ENCODE results near the gene KRT4. TPM values are rescaled to one million over a fixed set of nuclear protein-coding genes. Genes with fewer than 3 reads are reported as not detected.

The KRT4 gene
- total RNA-seq, 2 experiments from 2014 or later = not detected

DNA sequence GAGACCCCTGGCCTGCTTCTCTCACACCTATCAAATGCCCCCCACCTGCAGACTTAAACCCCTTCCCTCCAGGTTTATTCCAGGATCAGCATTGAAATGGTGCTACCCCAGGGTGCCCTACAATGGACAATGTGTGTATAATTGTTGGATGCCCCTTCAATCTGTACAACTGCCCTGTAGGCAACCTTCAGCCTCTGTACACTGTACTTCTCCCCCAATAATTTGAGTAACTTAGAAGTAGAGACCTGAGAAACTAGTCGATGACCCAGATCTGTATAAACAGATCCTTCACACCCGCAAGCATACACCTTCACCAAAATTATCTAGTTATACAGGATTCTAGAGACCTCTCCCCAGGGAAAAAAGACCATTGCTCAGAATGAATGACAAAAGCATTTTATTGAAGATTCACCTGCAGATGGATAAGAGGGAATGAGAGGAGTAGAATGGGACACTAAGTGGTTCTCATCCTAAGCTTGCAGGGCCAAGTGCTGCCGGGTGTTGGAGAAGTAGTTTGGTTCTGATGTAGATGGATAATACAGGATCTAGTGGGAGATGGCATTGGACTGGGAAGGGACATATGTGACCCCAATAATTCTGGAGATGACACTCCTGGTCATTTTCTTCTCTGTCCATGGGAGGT is 7.6 kb downstream of the KRT4 start:
- intact Hi-C loops (cut with micrococcal nuclease; ENCODE audit: unreplicated experiment) = no loop called here
- H3K9me3 ChIP-seq (ENCODE audit: low read length) = no peaks in the 10 kb centered on the region
- H3K79me2 ChIP-seq (ENCODE audit: insufficient read depth, low read depth, low read length) = no peaks in the 10 kb centered on the region
- no peak overlapping the region for H3K4me2 ChIP-seq (ENCODE audit: low read length)
- no TSS peak for BruUV-seq (replicated peaks)
- CTCF ChIA-PET (ENCODE audit: unreplicated experiment) = no interaction called here
- H3K4me3 ChIP-seq (ENCODE audit: low read depth, low read length, poor library complexity, severe bottlenecking) = no peak overlapping the region
- no peak overlapping the region for H3K27ac ChIP-seq (ENCODE audit: low read depth, low read length, poor library complexity, severe bottlenecking)
- no peaks in the 10 kb centered on the region for H3K9me2 ChIP-seq (ENCODE audit: insufficient read depth, low read length)
- H4K20me1 ChIP-seq (ENCODE audit: insufficient read depth, low read length) = no peaks in the 10 kb centered on the region
- no peak overlapping the region for H2AFZ ChIP-seq (ENCODE audit: low read length)
- TF ChIP-seq CTCF (conservative IDR thresholded peaks at IDR 0.05; ENCODE audit: low read length) = no peak
- TF ChIP-seq EZH2phosphoT487 (IDR thresholded peaks at IDR 0.05; ENCODE audit: borderline replicate concordance, low read depth, low read length) = no peak
- no peak for DNase-seq (ENCODE audit: low spot score)
- POLR2A ChIA-PET = no interaction called here
- H3K36me3 ChIP-seq (ENCODE audit: insufficient read depth, low read length) = no peaks in the 10 kb centered on the region
- no peaks in the 10 kb centered on the region for H3K4me1 ChIP-seq (ENCODE audit: insufficient read depth, low read length, poor library complexity, severe bottlenecking)

- Histone ChIP-seq H3K4me3 (ENCODE audit: low read depth, low read length, poor library complexity, severe bottlenecking) (no peak overlapping the region), H3K79me2 (ENCODE audit: insufficient read depth, low read depth, low read length) (no peaks in the 10 kb centered on the region), H3K27ac (ENCODE audit: low read depth, low read length, poor library complexity, severe bottlenecking) (no peak overlapping the region), H3K36me3 (ENCODE audit: insufficient read depth, low read length) (no peaks in the 10 kb centered on the region), H4K20me1 (ENCODE audit: insufficient read depth, low read length) (no peaks in the 10 kb centered on the region), H3K9me3 (ENCODE audit: low read length) (no peaks in the 10 kb centered on the region), H2AFZ (ENCODE audit: low read length) (no peak overlapping the region), H3K4me2 (ENCODE audit: low read length) (no peak overlapping the region), H3K4me1 (ENCODE audit: insufficient read depth, low read length, poor library complexity, severe bottlenecking) (no peaks in the 10 kb centered on the region), H3K9me2 (ENCODE audit: insufficient read depth, low read length) (no peaks in the 10 kb centered on the region)
- intact Hi-C loops (cut with micrococcal nuclease; ENCODE audit: unreplicated experiment) = no loop called here
- ChIA-PET CTCF (ENCODE audit: unreplicated experiment) (no interaction called here), POLR2A (no interaction called here)
- BruUV-seq (replicated peaks) = no TSS peak
- DNase-seq (ENCODE audit: low spot score) = no peak
- TF ChIP-seq EZH2phosphoT487 (IDR thresholded peaks at IDR 0.05; ENCODE audit: borderline replicate concordance, low read depth, low read length) = no peak
- TF ChIP-seq CTCF (conservative IDR thresholded peaks at IDR 0.05; ENCODE audit: low read length) = no peak
These were observed 8.2 kb downstream of the KRT4 start for GRCh38 chr12:52805739-52806138.

DNA sequence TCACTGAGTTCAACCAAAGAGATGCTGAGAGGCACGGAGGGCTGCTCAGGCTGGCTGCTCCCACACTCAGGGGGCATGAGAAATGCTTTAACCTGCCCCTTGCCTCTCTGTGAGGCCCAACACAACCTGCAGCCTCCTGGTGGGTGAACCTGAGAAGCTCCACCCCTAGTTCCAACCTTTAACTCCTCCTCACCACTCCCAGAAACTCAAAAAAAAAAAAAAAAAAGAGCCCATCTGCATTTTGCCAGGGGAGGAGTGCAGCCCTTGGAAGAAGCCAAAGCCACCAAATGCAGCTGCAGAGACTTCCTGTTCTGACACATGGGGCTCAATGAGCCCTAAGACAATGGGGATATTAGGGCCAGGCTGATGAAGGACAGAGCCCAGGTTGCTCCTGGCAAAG is 8.9 kb downstream of the KRT4 start:
- Histone ChIP-seq H3K27ac (ENCODE audit: low read depth, low read length, poor library complexity, severe bottlenecking) (no peak overlapping the region), H3K4me3 (ENCODE audit: low read depth, low read length, poor library complexity, severe bottlenecking) (no peak overlapping the region), H3K4me2 (ENCODE audit: low read length) (no peak overlapping the region), H3K9me2 (ENCODE audit: insufficient read depth, low read length) (no peaks in the 10 kb centered on the region), H3K4me1 (ENCODE audit: insufficient read depth, low read length, poor library complexity, severe bottlenecking) (no peaks in the 10 kb centered on the region), H3K79me2 (ENCODE audit: insufficient read depth, low read depth, low read length) (no peaks in the 10 kb centered on the region), H3K36me3 (ENCODE audit: insufficient read depth, low read length) (no peaks in the 10 kb centered on the region), H4K20me1 (ENCODE audit: insufficient read depth, low read length) (no peaks in the 10 kb centered on the region), H2AFZ (ENCODE audit: low read length) (no peak overlapping the region), H3K9me3 (ENCODE audit: low read length) (no peaks in the 10 kb centered on the region)
- TF ChIP-seq EZH2phosphoT487 (IDR thresholded peaks at IDR 0.05; ENCODE audit: borderline replicate concordance, low read depth, low read length) = no peak
- no peak for TF ChIP-seq CTCF (conservative IDR thresholded peaks at IDR 0.05; ENCODE audit: low read length)
- BruUV-seq (replicated peaks) = no TSS peak
- DNase-seq (ENCODE audit: low spot score) = no peak
- CTCF ChIA-PET (ENCODE audit: unreplicated experiment) = no interaction called here
- POLR2A ChIA-PET = no interaction called here
- intact Hi-C loops (cut with micrococcal nuclease; ENCODE audit: unreplicated experiment) = no loop called here
